Stimulated activated CD8-positive, alpha-beta memory T cell treated with anti-CD3 and anti-CD28 coated beads, Interleukin-7, amount 100 ng/mL, for 4 hours (primary cell): ENCODE measurements around the gene CCDC74B.
"Not testable (repeated sequence)": the region's sequence is repeated elsewhere in the genome, so short reads cannot be mapped to it uniquely, and the experiment has no call there.

Source experiments
- DNase-seq, 2 donors: peaks; one replicate each; pipeline ENCODE4 v3.0.0-alpha.2; 2020; ENCODE audit warnings: low read depth in 2 of 2

The CCDC74B gene

DNA sequence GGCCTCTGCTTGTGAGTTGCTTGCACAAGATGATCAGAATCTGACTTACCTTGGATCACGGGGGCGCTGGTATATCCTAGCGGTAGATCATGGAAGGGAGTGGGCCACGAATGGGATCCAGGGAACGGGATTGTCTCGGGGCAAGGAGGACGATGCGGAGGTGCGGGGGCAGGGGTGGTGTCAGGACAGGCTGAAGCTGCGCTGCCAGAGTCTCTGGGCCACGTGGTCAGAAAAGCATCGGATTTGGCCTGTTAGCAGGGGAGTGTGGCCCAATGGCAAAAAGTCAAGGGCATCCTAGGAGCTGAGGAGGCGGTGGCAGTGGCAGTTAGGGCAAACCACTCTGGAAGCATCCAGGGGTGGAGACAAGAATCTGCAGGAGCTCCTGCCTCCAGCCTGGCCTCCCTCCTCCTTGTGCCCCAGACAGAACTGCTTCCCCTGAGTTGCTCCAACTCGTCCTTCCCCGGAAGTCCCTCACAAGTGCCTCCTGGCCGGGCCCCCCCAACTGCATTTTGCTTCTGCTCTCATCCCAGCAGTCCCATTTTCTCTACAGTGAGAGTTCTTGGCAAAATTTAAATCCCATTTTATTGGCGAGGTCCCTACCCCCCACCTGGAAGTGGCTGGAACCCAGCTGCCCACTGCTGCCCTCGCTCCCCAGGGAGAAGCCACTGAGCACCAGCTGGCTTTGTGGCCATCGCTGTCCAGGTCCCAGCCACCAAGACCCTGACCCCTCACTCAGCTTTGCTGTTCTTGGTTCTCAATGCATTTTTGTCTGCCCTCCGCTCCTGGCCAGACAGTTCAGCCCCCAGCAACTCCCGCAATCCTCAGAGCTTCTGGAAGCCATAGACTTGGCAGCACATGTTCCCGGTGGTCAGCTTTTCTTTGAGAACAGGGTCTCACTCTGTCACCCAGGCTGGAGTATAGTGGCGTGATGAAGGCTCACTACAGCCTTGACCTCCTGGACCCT is 5.6 kb upstream of the CCDC74B start:
- no peak for DNase-seq

DNA sequence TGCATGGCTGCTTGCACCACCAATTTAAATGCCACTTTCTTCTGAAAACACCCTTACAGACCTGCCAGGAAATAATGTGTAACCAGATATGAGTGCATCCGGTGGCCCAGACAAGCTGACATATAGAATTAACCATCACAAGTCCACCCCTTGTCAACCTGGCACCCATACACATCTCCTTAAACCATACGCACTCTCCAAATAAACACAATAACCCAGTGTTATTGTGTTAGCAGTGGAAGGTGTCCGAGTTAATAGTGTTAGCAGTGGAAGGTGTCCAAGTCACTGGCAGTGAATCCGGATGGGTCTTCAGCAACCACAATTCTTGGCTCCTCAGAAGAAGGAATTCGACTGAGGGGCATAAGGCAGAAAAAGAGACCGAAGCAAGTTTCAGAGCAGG is 3.6 kb upstream of the CCDC74B start:
- DNase-seq, result not testable (repeated sequence)

DNA sequence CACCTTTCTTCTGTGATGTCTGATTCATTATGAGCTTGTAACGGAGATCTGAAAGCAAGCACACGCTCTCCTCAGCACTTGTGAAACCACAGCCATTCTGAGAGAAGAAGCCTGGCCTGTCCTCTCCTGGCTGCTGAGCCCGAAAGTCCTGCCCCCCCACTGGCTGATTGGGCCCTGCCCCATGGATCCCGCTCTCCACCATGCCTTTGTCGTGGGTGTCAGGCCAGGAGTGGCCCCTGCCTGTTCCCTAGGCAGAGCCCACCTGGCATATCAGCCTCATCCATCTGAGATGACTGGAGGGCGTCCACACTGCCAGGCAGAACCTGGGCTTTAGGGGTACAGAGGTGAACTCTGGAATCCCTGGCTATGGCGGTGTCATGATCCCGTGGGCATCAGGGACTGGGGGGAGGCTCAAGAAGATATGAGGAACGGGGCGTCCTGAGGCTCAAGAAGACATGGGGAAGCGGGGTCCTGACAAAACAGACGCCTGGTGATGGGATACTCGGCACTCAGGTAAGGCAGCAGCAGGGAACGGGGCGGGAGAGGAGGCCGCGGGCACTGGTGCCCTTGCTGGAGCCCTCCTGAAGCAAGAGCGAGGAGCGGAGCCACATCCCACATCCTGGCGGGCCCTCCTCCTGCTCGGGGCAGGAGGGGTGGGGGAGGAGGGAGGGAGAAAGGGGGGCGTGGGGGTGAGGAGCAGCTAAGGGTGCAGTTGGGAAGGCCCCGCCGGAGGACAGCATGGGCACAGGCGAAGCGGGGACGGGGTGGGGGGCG is 1.5 kb downstream of the CCDC74B start:
- DNase-seq, result not testable (repeated sequence)

DNA sequence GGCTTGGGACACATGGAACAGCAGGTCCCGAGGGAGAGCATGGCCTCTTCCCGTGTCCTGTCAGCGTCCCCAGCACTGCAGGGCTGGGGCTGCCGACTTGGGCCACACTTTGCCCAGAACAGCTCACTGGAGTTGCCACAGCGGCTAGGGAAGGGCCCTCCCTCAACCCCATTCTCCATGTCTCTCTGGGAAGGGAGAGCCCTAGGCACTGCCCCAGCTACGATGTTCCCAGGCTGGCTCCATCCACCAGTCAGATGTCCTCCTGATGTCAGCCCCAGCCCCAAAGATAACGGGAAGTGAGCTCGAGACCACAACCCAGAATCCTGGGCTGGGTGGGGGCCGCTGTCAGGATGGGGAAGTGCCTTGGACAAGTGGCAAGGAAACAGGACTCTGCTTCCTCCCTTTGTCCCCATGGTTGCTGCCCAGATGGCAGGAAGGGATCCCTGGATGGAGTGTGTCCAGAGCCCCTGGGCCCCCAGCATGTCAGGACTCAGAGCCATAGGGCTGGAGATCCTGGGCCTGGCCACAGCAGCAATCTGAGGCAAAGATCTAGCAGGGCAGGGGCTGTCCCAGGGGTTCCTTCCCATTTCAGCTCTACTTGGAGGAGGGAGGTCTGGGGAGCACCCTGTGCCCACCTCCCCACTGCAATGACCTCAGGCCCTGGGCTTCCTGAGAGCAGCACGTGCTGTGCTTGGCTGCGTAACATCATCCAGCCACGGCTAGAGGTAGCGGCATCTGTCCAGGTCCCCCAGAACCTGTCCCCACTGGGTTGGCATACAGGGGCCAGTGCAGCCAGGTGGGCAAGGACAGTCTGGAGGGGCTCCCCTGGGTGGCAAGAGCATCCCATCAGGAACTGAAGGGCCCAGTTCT is 2.3 kb downstream of the CCDC74B start:
- DNase-seq, result not testable (repeated sequence)

DNA sequence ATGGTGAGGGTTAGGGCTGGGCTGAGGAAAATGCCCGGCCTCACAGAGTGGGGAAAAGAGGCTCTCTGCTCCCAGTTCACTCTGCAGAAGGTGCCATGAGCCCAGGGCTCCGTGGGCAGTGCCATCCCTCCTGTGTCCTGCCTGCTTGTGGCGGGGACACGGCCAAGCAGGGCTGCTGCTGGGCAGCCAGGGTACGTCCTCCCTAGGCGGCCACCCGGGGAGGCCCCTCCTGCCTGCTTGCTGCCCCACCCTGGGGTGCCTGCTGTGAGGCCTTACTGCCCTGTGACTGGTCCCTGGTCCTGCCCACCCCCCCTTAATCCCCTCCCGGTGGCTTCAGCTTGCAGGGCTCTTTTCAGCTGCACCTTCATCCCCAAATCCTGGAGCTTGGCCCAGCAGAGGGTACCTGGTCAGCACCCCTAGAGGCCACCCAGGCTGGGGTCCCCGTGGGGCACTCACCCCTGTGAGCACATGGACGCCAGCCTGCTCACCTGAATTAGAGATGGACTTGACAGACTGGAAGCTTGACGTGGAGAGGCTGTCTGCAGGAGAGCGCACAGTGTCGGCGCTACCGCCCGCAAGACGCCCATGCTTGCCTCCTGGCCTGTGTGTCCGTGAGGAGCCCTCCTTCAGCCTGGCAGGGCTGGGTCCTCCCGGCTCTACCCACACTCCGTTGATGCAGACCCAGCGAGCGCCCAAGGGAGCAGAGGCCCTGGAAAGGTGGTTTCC is 3.1 kb downstream of the CCDC74B start:
- DNase-seq, result not testable (repeated sequence)

DNA sequence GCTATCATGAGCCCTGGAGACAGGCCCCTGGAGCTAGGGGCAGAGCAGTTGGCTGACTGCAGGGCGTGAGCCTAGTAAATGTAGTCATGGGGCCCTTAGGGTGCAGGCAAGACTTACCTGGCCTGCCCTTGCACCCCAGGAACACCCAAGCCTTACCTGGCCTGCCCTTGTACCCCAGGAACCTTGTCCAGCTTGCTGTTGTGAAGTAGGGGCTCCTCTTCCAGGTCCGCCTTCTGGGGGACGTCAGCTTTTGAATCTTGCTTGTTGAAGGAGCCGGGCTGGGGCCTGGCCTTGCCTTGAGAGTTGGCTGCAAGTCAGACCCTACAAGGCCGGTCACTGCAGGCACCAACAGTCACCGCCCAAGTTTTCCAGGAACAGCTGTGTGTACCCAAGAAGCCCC is 3.9 kb downstream of the CCDC74B start:
- DNase-seq, result not testable (repeated sequence)

DNA sequence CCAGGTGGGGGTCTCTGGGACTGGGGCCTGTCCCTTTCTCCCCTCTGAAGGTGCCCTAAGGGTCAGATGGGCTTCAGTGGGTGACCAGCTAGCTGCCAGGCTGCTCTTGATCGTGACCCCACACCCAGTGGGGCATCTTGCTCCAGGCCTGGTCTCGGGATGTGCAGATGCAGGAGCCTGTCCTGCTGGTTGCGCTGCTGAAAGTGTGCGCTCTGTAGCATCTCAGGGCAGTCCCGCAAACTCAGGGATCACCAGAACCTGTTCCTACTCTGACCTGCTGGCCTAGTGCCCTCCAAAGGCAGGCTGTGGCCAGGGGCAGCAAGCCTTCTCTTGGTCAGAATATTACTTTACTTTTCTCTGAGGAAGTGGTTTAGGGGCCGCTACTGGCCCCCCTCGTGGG is 4.4 kb downstream of the CCDC74B start:
- not testable (repeated sequence) for DNase-seq

DNA sequence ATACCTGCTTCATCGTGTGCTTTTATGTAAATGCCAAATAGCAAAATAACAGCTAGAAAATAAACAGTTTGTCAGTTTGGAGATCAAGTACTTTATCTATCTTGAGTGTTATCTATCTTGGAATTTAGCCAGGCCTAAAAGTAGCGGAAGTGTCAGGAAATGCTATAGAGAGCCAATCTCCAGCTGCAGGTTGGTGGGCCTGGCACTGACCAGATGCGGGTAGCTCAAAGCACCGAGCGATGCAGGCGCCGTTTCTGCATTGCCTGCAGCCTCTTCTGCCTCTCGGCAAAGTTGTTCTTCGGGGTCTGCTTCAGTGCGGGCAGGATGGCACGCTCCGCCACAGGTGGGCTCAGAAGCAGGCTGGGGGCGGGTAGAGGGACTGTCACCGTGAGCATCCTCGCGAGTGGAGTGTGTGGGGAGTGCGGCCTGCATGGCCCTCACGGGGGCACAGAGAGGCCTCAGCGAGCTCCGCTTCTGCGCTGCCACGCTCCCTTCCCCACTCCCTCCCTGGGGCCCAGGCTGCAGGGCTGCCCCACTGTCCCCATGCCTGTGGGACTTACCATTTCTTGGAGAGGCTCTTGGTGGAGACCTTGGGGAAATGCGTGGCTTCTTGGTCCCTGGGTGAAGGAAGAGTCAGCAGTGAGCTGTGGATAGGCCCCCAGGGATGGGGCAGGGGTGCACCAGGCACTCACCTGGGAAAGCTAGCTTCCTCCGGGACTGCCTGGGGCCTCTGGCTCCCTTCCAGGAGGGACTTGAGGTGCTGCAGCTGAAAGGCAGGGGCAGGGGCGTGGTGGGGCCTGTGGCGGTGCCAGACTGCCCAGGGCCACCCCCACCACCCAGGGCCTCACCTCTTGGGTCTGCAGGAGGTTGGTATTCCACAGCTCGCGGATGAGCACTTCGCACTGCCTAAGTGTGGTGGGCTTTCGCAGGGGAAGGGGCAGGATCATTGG is 5.3 kb downstream of the CCDC74B start:
- DNase-seq, result not testable (repeated sequence)

DNA sequence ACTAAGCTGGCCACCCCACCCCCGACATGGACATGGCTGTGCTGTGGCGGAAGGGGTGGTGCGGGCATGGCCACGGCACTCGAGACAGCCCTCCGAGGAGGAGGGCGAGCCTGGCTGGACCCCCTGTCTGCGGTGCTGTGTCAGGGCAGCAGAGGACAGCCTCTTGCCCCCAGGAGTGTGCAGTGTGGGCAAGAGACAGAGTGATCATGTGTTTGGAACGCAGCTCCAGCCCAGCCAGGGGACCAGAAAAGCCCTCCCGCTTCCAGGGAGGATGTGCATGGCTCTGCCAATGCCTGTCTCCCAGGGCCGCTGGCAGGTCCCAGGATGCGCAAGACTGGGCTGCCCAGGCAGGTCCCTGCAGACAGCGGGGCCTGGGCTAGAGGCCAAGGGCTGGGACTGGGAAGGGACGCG is 6.1 kb downstream of the CCDC74B start:
- not testable (repeated sequence) for DNase-seq

DNA sequence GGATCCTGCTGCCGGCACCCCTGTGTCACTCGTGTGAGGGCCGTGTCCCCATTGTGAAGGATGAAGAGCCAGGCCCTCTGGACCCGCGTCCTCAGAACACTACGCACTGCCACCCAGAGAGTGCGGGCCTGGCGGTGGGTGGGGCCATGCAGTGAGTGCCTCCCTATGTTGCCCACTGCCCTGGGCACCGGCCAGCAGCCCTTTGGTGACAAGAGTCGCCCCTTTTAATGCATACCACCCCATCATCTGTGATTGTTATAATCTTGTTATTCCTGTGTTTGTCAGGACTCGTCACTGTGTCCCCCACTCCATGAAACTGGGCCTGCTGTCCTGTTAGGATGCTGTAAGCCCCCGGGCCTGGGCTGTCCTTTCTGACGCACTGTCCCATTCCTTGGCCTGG is 6.6 kb downstream of the CCDC74B start:
- not testable (repeated sequence) for DNase-seq

DNA sequence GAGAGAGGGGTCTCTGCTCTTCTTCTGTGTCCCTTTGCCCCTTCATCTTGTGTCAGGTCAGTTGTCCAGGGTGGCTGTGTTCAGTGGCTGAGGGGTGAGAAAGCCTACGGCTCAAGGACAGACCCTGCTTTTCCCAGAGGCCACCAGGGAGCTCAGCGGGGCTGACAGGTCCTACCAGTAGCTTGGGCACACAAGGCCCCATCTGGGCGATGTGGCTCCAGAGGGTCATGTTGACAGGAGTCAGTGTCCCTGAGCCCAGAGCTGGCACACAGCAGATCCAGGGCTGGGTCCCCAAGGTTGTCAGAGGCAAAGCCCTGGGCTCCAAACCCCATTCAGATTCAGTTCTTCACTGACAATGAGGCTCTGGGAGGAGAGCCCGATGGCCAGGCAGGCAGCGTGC is 7.8 kb downstream of the CCDC74B start:
- not testable (repeated sequence) for DNase-seq

DNA sequence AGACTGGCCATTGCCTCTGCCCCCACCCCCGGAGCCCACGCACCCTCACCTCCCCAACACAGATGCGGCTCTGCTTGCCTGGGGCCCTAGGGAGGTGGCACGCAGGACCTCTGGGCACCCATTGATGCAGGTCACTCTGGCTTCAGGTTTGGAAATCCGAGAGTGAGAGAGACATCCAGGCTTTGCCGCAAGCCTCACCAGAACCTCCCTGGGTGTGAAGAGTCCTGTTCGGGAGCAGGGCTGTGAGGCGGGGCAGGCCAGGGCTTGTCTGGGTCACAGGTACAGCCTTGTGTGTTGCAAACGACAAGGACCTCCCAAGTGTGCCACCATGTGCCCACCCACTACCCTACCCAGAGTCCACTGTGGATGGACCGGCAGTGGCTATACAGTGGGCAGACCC is 8.4 kb downstream of the CCDC74B start:
- not testable (repeated sequence) for DNase-seq

DNA sequence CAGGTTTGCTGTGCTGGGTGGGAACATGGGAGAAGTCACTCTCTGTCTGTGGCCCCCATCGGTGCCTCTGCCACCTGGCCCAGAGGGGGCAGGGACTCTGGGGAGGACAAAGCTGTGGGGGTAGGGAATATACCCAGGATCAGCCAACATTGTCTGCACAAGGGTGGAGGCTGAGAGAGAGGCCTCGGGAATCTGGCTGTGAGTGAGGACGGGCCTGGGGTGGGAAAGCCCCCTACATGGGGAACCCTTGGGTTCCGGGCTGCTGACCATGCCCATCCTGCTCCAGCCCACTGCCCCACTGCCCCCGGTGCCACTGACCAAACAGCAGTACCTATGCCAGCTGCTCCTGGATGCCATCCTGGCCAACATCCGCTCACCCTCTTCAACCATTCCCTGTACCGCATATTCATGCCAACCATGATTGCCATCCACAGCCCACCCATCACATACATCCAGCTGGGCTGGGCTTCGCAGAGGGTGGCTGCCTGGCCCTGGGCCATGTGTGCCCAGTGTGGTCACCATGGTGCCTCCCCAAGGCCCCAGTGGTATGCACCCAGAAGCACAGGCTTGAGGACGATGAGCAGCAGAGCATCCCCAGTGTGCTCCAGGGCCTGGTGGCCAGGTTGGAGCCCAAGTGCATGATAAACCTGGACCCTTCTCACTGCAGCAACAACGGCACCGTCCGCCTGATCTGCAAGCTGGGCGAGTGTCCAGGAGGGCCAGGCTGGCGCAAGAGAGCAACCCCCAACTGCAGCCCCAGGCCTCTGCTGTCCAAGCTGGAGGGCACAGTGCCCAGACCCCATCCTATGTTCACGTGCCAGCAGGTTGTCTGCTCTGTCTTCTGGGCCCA is 9.0 kb downstream of the CCDC74B start:
- no peak for DNase-seq

DNA sequence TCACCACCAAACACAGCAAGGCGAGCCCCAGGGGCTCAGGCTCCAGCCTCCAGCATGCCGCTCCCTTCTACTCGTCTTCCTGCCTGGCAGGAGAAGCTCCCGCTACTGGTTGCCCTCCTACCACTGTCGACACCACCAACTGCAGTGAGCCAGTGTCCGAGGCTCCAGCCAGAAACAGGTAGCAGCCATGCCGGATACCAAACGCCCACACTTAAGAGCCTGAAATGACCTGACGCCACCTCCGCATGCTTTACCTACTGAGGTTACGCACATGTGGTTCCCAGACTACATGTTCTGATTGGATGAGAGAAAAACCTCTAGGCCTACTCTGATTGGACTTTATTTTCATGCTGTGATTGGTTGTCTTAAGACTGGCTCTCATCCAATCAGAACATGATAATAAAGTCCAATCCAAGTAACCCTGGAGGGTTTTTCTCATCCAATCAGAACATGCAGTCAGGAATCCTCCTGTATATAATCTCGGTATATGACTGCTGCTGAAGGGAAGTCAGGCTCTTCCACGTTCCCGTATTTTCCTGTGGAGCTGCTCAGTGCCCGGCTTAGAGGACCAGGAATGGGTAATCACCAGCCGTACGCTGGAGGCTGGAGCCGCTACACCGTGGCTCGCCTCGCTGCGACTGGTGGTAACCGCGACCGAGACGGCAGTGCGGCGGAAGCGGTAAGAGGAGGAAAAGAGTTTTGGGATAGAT is 15.6 kb downstream of the CCDC74B start, which contains the start of gene POTEF:
Gene POTEF, minus strand, starts transcription at position 103 of the 710 bp plus-strand sequence. CDS start 8,707 bp downstream, outside the sequence.
- not testable (repeated sequence) for DNase-seq

DNA sequence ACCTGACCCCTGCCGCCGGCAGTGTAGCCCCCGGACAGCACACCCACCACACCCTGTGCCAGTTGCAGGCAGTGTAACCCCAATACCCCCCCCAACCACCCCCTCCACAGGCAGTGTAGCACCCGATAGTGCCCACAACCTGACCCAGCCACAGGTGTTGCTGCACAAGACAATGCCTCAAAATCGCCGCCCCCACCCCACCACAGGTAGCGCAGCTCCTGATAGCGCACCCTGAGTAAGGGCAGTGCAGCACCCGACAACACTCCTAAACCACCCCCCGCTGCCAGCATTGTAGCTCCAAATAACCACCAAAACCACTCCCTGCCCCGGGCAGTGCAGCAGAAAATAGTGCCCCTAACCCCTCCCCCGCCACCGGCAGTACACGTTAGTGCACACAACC is 16.4 kb downstream of the CCDC74B start:
- not testable (repeated sequence) for DNase-seq

DNA sequence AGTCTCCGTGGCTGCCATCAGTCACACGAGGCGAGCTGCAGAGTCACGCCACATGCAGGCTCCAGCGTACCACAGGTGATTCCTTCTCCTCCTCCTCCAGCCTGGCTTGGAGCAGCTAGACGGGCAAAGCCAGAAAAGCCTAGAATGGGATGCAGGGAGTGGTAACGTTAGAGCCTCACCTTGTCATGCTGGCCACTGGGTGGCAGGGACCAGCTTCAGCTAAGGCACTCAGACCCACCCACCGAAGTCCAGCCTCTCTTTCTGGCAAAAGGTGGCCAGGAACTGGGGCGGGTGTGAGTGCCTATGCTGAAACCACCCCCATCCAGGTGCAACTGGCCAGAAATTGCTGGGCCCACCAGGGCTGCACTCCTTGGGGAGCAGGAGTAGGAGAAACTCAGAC is 17.2 kb downstream of the CCDC74B start:
- not testable (repeated sequence) for DNase-seq

DNA sequence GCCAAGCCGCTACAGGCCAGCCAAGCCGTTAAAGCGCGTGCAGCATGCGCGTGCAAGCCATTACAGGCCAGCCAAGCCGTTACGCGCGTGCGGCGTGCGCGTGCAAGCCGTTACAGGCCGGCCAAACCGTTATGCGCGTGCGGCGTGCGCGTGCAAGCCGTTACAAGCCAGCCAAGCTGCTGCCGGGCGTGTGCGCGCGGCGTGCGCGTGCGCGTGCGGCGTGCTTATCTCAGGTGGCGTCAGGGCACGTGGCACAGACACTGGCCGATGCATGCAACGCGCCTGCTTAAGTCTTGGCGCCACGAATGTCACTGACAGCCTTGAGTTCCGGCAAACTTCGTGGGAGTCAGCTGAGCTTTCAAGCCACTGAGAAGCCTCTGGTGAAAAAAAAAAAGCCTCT is 24.0 kb downstream of the CCDC74B start:
- not testable (repeated sequence) for DNase-seq
